ENCODE results near the gene CCNK.

Gene CCNK

DNA sequence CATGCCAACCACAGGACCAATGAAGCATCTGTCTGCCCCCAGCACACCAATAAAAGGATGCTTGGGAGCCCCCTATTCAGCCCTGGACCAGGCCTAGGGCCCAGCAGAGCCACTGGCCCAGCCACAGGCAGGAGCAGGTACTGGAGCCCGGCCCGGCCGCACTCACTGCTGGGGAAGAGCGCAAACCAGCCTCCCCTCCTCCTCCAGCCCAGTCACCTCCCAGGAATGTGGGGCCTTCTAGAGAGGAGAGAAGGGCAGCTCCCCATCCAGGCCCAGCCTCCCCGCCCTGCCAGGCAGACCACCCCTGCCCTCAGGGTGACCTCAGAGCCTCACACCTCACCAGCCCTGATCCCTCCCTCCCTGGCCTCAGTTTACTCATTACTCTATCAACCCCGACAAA, 56.2 kb downstream of the CCNK start:
- TF ChIP-seq, protein P1, sequence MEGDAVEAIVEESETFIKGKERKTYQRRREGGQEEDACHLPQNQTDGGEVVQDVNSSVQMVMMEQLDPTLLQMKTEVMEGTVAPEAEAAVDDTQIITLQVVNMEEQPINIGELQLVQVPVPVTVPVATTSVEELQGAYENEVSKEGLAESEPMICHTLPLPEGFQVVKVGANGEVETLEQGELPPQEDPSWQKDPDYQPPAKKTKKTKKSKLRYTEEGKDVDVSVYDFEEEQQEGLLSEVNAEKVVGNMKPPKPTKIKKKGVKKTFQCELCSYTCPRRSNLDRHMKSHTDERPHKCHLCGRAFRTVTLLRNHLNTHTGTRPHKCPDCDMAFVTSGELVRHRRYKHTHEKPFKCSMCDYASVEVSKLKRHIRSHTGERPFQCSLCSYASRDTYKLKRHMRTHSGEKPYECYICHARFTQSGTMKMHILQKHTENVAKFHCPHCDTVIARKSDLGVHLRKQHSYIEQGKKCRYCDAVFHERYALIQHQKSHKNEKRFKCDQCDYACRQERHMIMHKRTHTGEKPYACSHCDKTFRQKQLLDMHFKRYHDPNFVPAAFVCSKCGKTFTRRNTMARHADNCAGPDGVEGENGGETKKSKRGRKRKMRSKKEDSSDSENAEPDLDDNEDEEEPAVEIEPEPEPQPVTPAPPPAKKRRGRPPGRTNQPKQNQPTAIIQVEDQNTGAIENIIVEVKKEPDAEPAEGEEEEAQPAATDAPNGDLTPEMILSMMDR (conservative IDR thresholded peaks at IDR 0.05; ENCODE audit: low read length), result no peak
- TF ChIP-seq EZH2phosphoT487 (IDR thresholded peaks at IDR 0.05; ENCODE audit: borderline replicate concordance), result no peak
- Histone ChIP-seq H2AFZ (ENCODE audit: low read length) (no peak overlapping the region), H3K4me1 (ENCODE audit: insufficient read depth, low read length, poor library complexity, severe bottlenecking) (peaks cover 14% of the 10 kb centered on the region), H3K9me3 (ENCODE audit: insufficient read depth, low read depth, low read length) (no peaks in the 10 kb centered on the region), H3K27me3 (ENCODE audit: insufficient read depth, low read length, poor library complexity, severe bottlenecking) (no peaks in the 10 kb centered on the region), H3F3A (ENCODE audit: low read depth) (no peaks in the 10 kb centered on the region), H3K9me2 (replicated peaks; ENCODE audit: low read depth, low read length) (no peaks in the 10 kb centered on the region), H3K4me3 (ENCODE audit: low read length, poor library complexity, severe bottlenecking) (no peak overlapping the region), H3K79me2 (ENCODE audit: insufficient read depth, low read length) (peaks cover 22% of the 10 kb centered on the region; the same call in 1 of the 2 replicates), H3K9ac (ENCODE audit: low read depth, low read length, poor library complexity, severe bottlenecking) (no peak overlapping the region), H3K4me2 (ENCODE audit: low read depth, low read length, poor library complexity, severe bottlenecking) (no peak overlapping the region), H3K36me3 (ENCODE audit: insufficient read depth, low read length) (no peaks in the 10 kb centered on the region), H4K20me1 (ENCODE audit: insufficient read depth, low read length, poor library complexity, severe bottlenecking) (peaks cover 3% of the 10 kb centered on the region)

DNA sequence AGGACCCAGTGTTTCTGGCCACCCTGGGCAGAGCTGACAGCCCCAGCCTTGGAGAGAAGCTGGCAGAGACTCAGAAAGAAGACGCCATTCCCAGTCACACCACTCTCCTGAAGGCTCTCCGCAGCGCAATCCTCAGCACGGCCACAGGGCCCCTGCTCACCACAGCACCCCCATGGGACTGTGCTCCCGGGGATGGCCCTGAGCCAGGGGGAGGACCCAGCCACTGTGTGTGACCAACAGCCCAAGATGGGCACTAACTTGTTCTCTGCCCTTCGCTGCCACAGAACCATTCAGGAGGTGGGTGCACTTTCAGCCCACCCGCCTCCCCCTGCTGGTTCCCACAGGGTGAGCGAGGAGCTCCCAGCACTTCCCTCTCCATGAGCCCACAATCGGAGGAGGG, 57.1 kb downstream of the CCNK start:
- Histone ChIP-seq H3K4me2 (ENCODE audit: low read depth, low read length, poor library complexity, severe bottlenecking) (no peak overlapping the region), H3K27me3 (ENCODE audit: insufficient read depth, low read length, poor library complexity, severe bottlenecking) (no peaks in the 10 kb centered on the region)

DNA sequence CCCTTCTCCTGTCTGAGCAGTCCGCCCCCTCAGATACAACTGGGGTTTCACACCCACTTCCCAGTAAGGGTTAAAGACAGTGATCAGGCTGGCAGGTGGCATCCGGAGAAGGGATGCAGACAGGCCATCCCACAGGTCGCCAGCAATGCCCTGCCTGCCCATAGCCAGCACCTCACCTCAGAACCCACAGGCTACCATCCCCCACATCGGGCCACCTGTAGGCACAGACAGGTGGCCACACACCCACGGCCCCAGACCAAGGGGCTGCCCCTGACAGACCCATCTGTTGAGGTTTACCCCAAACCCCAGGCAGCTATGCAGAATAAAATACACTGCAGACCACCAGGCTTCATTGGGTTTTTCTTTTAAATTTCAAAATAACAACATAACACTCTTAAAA, 57.5 kb downstream of the CCNK start:
- Histone ChIP-seq H3K9me2 (replicated peaks; ENCODE audit: low read depth, low read length) (no peaks in the 10 kb centered on the region), H3K4me3 (ENCODE audit: low read length, poor library complexity, severe bottlenecking) (no peak overlapping the region), H3K79me2 (ENCODE audit: insufficient read depth, low read length) (peaks cover 27% of the 10 kb centered on the region; the same call in 1 of the 2 replicates), H3K36me3 (ENCODE audit: insufficient read depth, low read length) (no peaks in the 10 kb centered on the region), H3K27me3 (ENCODE audit: insufficient read depth, low read length, poor library complexity, severe bottlenecking) (no peaks in the 10 kb centered on the region), H3K4me1 (ENCODE audit: insufficient read depth, low read length, poor library complexity, severe bottlenecking) (peaks cover 17% of the 10 kb centered on the region), H4K20me1 (ENCODE audit: insufficient read depth, low read length, poor library complexity, severe bottlenecking) (peaks cover 3% of the 10 kb centered on the region), H3K9ac (ENCODE audit: low read depth, low read length, poor library complexity, severe bottlenecking) (no peak overlapping the region), H3F3A (ENCODE audit: low read depth) (no peaks in the 10 kb centered on the region), H3K9me3 (ENCODE audit: insufficient read depth, low read depth, low read length) (no peaks in the 10 kb centered on the region), H3K4me2 (ENCODE audit: low read depth, low read length, poor library complexity, severe bottlenecking) (no peak overlapping the region), H2AFZ (ENCODE audit: low read length) (no peak overlapping the region)
- TF ChIP-seq, protein P1 (conservative IDR thresholded peaks at IDR 0.05; ENCODE audit: low read length), result no peak
- no peak for TF ChIP-seq EZH2phosphoT487 (IDR thresholded peaks at IDR 0.05; ENCODE audit: borderline replicate concordance)

More for the DNA sequence above, 57.1 kb downstream of the CCNK start:
- H3F3A ChIP-seq (ENCODE audit: low read depth), result no peaks in the 10 kb centered on the region
- H3K36me3 ChIP-seq (ENCODE audit: insufficient read depth, low read length), result no peaks in the 10 kb centered on the region
- peaks cover 17% of the 10 kb centered on the region for H3K4me1 ChIP-seq (ENCODE audit: insufficient read depth, low read length, poor library complexity, severe bottlenecking)
- no peaks in the 10 kb centered on the region for H3K9me3 ChIP-seq (ENCODE audit: insufficient read depth, low read depth, low read length)
- no peaks in the 10 kb centered on the region for H3K9me2 ChIP-seq (replicated peaks; ENCODE audit: low read depth, low read length)
- H2AFZ ChIP-seq (ENCODE audit: low read length), result no peak overlapping the region
- H3K79me2 ChIP-seq (ENCODE audit: insufficient read depth, low read length), result peaks cover 23% of the 10 kb centered on the region; the same call in 1 of the 2 replicates
- TF ChIP-seq EZH2phosphoT487 (IDR thresholded peaks at IDR 0.05; ENCODE audit: borderline replicate concordance), result no peak
- TF ChIP-seq, protein P1 (conservative IDR thresholded peaks at IDR 0.05; ENCODE audit: low read length), result no peak
- no peak overlapping the region for H3K9ac ChIP-seq (ENCODE audit: low read depth, low read length, poor library complexity, severe bottlenecking)
- peaks cover 3% of the 10 kb centered on the region for H4K20me1 ChIP-seq (ENCODE audit: insufficient read depth, low read length, poor library complexity, severe bottlenecking)
- no peak overlapping the region for H3K4me3 ChIP-seq (ENCODE audit: low read length, poor library complexity, severe bottlenecking)

Measured in Loucy (cell line).